Measurements from ENCODE around the gene LRRC49.

- no peak for TF ChIP-seq CTCF (IDR thresholded peaks at IDR 0.05)
- TF ChIP-seq POLR2AphosphoS5 (IDR thresholded peaks at IDR 0.05): no peak
These were observed 105.7 kb downstream of the LRRC49 start for GRCh38 chr15:70998319-70998718.
